ENCODE results near the gene ZNF664. TPM values are rescaled to one million over a fixed set of nuclear protein-coding genes. Genes with fewer than 3 reads are reported as not detected.

ZNF664 gene
- 197 and 198 TPM in 2 replicates for total RNA-seq
- long read RNA-seq, full-length matches to known transcripts = 10 of 22 reads
- long read RNA-seq, partial matches to known transcripts = 2 of 22 reads
- long read RNA-seq, other reads (novel, unspliced or antisense) = 10 of 22 reads

GRCh38 chr12:123972457-123973401, at the start of gene ZNF664, which contains the start of gene CCDC92:
ZNF664 (plus strand) TSS chr12:123973215; CDS start chr12:124012145, 38,930 bp downstream.
CCDC92 (minus strand) TSS chr12:123972831; CDS start chr12:123944305, 28,526 bp downstream.
- Mint-ChIP-seq H3K4me3 (ENCODE audit: low read depth) (peak within 1 kb of the TSS; percentile 99), H3K27ac (peak within 1 kb of the TSS; percentile 99), H3K27me3 (no peaks in the 10 kb centered on the region), H3K4me1 (ENCODE audit: low read depth) (peaks cover 37% of the 10 kb centered on the region), H3K36me3 (ENCODE audit: insufficient read depth) (peaks cover 17% of the 10 kb centered on the region), H3K9me3 (ENCODE audit: low read depth) (no peaks in the 10 kb centered on the region)
- peak; percentile 99 for DNase-seq (ENCODE audit: low spot score, unreplicated experiment)
- TF ChIP-seq, protein P1, sequence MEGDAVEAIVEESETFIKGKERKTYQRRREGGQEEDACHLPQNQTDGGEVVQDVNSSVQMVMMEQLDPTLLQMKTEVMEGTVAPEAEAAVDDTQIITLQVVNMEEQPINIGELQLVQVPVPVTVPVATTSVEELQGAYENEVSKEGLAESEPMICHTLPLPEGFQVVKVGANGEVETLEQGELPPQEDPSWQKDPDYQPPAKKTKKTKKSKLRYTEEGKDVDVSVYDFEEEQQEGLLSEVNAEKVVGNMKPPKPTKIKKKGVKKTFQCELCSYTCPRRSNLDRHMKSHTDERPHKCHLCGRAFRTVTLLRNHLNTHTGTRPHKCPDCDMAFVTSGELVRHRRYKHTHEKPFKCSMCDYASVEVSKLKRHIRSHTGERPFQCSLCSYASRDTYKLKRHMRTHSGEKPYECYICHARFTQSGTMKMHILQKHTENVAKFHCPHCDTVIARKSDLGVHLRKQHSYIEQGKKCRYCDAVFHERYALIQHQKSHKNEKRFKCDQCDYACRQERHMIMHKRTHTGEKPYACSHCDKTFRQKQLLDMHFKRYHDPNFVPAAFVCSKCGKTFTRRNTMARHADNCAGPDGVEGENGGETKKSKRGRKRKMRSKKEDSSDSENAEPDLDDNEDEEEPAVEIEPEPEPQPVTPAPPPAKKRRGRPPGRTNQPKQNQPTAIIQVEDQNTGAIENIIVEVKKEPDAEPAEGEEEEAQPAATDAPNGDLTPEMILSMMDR (IDR thresholded peaks at IDR 0.05; ENCODE audit: unreplicated experiment) = peak; percentile 20

DNA sequence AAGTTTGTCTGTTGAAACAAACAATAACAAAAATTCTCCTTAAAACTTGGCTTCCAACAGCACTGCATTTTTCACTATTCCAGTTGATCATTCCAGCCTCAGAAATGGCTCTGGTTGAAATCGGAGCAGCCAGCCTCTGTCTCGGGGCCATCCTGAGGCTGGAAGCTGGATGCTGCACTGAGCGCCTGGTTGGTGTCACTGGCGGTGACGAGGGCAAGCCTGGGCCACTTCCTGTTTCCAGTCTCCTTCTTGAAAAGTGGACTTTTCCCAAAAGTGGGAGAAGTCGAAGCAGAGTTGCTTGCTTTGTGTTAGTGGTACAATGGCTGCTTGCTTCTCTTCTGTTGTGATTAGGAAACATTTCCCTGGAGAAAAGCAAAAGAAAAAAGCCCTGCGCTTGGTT, 49.1 kb upstream of the ZNF664 start:
- TF ChIP-seq, protein P1 (IDR thresholded peaks at IDR 0.05; ENCODE audit: unreplicated experiment) = no peak
- no peaks in the 10 kb centered on the region for H3K36me3 Mint-ChIP-seq (ENCODE audit: insufficient read depth)
- H3K27me3 Mint-ChIP-seq = no peaks in the 10 kb centered on the region
- H3K9me3 Mint-ChIP-seq (ENCODE audit: low read depth) = no peaks in the 10 kb centered on the region
- H3K27ac Mint-ChIP-seq = no peak overlapping the region
- H3K4me3 Mint-ChIP-seq (ENCODE audit: low read depth) = no peak overlapping the region
- H3K4me1 Mint-ChIP-seq (ENCODE audit: low read depth) = no peaks in the 10 kb centered on the region
- DNase-seq (ENCODE audit: low spot score, unreplicated experiment) = no peak

DNA sequence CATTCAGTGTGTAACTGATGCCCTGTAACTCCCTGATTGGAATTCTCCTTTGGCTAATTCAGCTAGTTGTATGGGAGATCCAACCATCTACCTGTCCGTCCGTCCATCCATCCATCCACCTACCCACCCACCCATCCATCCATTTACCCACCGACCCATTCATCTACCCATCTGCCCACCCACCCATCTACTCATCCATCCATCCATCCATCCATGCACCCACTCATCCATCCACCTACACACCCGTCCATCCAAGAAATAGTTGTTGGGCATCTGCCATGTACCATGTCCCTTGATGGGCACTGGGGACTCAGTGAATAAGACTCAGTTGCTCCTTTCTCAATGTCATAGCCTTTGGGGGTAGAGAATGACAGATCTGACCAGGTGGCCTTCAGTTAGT, 48.5 kb upstream of the ZNF664 start:
- Mint-ChIP-seq H3K4me3 (ENCODE audit: low read depth) (no peak overlapping the region), H3K36me3 (ENCODE audit: insufficient read depth) (no peaks in the 10 kb centered on the region), H3K27ac (no peak overlapping the region), H3K4me1 (ENCODE audit: low read depth) (no peaks in the 10 kb centered on the region), H3K9me3 (ENCODE audit: low read depth) (no peaks in the 10 kb centered on the region), H3K27me3 (no peaks in the 10 kb centered on the region)
- DNase-seq (ENCODE audit: low spot score, unreplicated experiment) = no peak
- TF ChIP-seq, protein P1 (IDR thresholded peaks at IDR 0.05; ENCODE audit: unreplicated experiment) = no peak

DNA sequence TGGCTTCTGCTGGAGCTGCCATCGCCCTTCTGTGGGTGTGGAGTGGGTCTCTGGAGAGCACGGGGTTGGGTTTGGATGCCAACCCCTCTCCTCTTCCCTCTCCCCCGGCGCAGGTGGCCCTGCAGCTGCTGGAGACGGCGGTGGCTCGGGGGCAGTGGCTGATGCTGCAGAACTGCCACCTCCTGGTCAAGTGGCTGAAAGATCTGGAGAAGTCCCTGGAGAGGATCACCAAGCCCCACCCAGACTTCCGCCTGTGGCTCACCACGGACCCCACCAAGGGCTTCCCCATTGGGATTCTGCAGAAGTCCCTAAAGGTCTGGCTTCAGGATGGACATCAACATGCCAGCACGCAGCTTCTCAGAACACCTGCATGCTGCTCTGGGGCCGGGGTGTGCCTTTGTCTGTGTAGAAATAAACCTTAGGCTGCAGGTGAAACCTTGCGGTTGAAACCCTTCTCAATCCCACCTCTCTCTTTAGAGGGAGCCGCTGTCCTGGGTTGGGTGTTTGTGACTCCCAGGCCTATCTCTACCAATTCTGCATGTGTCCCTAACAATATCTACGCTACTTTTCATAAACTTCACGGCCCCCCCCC, 44.6 kb upstream of the ZNF664 start:
- Mint-ChIP-seq H3K9me3 (ENCODE audit: low read depth) (peaks cover 4% of the 10 kb centered on the region), H3K36me3 (ENCODE audit: insufficient read depth) (peaks cover 11% of the 10 kb centered on the region), H3K4me3 (ENCODE audit: low read depth) (no peak overlapping the region), H3K27me3 (no peaks in the 10 kb centered on the region), H3K27ac (no peak overlapping the region), H3K4me1 (ENCODE audit: low read depth) (no peaks in the 10 kb centered on the region)
- TF ChIP-seq, protein P1 (IDR thresholded peaks at IDR 0.05; ENCODE audit: unreplicated experiment) = no peak
- no peak for DNase-seq (ENCODE audit: low spot score, unreplicated experiment)

DNA sequence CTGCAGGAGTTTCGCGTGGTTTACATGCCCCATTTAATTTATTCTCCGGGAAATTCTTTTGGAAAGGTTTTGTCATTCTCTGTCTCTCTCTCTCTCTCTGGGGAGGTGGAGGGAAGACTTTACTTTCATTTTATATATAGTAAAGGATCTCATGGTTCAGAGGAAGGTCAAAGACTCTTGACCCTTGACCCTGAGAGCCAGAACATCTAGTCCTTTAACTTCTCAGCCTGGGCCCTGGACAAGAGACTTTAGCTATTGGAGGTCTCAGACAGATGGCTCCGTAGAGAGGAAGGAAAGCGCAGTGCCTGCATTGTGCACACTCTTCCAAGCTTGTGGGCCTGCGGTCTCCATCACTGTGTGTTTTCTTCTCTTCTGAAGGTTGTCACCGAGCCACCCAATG, 44.1 kb upstream of the ZNF664 start:
- Mint-ChIP-seq H3K9me3 (ENCODE audit: low read depth) (peaks cover 4% of the 10 kb centered on the region), H3K4me3 (ENCODE audit: low read depth) (no peak overlapping the region), H3K4me1 (ENCODE audit: low read depth) (no peaks in the 10 kb centered on the region), H3K27me3 (no peaks in the 10 kb centered on the region), H3K36me3 (ENCODE audit: insufficient read depth) (peaks cover 14% of the 10 kb centered on the region), H3K27ac (no peak overlapping the region)
- no peak for DNase-seq (ENCODE audit: low spot score, unreplicated experiment)
- TF ChIP-seq, protein P1 (IDR thresholded peaks at IDR 0.05; ENCODE audit: unreplicated experiment) = no peak
